Transverse colon (tissue), 4 donors: ENCODE data around the gene MYO5B.

Experiments
- CTCF ChIP-seq, 5 experiments: fragments of 200-600 bp in 3 of 5; fragments of 450-650 bp in 2 of 5; sonication (generic) in 3 of 5; IDR thresholded peaks; 1 replicate in 2 of 5; 2 replicates in 3 of 5; pipeline ENCODE4 v1.5.1; 2016 to 2017; ENCODE audit warnings: antibody characterized with exemption in 5 of 5, inconsistent platforms in 3 of 5, mild to moderate bottlenecking in 2 of 5, moderate library complexity in 1 of 5
- POLR2A ChIP-seq: fragments of 450-650 bp; IDR thresholded peaks from one replicate; pipeline ENCODE4 v1.6.1; 2016; ENCODE audit warnings: antibody characterized with exemption, mild to moderate bottlenecking, moderate library complexity
- POLR2AphosphoS5 ChIP-seq, 3 donors: sonication (generic); formaldehyde crosslinking; IDR thresholded peaks; one replicate each; pipeline ENCODE4 v1.6.1; 2016; ENCODE audit warnings: antibody characterized with exemption in 3 of 3

GRCh38 chr18:49960376-49960775 lies 234.6 kb downstream of the MYO5B start:
- no peak for TF ChIP-seq CTCF (IDR thresholded peaks at IDR 0.05)
- no peak for TF ChIP-seq POLR2A
- TF ChIP-seq POLR2AphosphoS5 (IDR thresholded peaks at IDR 0.05), result no peak
